Keratinocyte (primary cell): Measurements from ENCODE around the gene LSM6.

Source experiments
- EZH2 ChIP-seq: IDR thresholded peaks from one replicate; pipeline ENCODE4 v1.6.1; 2012; ENCODE audit warnings: inconsistent platforms, mild to moderate bottlenecking, low read length, moderate library complexity
- TF ChIP-seq, protein P1 (sequence below), 3 experiments: IDR thresholded peaks in 1 of 3; conservative IDR thresholded peaks in 1 of 3; optimal IDR thresholded peaks in 1 of 3; 2 replicates in 2 of 3; 3 replicates in 1 of 3; pipeline versions ENCODE3 to v1.5.1; 2011; ENCODE audit warnings: low read length in 3 of 3, mild to moderate bottlenecking in 3 of 3, moderate library complexity in 2 of 3, control low read depth in 1 of 3, inconsistent platforms in 1 of 3; ENCODE audit not compliant: insufficient read depth in 2 of 3; ENCODE audit errors: extremely low read depth in 1 of 3

DNA sequence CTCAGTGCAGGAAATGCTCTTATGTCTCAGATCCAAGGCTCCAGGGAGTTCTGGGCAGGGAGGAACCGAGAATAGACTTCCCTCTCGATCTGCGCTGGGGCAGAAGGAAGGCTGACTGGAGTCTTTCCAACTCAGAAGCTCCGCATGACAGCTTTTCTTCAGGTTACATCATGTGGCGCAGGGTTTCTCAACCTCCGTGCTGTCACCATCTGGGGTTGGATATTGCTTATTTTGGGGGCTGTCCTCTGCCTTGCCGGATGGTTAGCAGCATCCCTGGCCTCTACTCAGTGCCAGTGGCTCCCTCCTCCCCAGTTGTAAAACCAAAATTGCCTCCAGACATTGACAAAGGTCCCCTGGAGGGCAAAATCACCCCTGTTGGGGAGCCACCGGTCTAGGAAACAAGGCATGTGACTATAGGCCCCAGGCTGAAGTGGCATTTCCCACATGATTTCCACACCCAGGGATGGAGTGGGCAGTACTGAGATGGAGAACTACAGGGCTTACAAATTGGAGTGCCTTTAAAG is 60.2 kb downstream of the LSM6 start:
- TF ChIP-seq, protein P1, sequence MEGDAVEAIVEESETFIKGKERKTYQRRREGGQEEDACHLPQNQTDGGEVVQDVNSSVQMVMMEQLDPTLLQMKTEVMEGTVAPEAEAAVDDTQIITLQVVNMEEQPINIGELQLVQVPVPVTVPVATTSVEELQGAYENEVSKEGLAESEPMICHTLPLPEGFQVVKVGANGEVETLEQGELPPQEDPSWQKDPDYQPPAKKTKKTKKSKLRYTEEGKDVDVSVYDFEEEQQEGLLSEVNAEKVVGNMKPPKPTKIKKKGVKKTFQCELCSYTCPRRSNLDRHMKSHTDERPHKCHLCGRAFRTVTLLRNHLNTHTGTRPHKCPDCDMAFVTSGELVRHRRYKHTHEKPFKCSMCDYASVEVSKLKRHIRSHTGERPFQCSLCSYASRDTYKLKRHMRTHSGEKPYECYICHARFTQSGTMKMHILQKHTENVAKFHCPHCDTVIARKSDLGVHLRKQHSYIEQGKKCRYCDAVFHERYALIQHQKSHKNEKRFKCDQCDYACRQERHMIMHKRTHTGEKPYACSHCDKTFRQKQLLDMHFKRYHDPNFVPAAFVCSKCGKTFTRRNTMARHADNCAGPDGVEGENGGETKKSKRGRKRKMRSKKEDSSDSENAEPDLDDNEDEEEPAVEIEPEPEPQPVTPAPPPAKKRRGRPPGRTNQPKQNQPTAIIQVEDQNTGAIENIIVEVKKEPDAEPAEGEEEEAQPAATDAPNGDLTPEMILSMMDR (optimal IDR thresholded peaks at IDR 0.05 in 1 of 3, IDR thresholded peaks at IDR 0.05 in 1 of 3, conservative IDR thresholded peaks at IDR 0.05 in 1 of 3; ENCODE audit: extremely low read depth in 1 of 3, insufficient read depth in 2 of 3, low read length in 3 of 3), result no peak
- no peak for TF ChIP-seq EZH2
